Fibroblast of pulmonary artery (primary cell): Measurements from ENCODE around the gene CLEC20A.

Experiments used
- DNase-seq: peaks from one replicate; pipeline ENCODE4 v3.0.0-alpha.2; 2010; ENCODE audit warnings: low read depth
- H3K4me3 ChIP-seq: replicated peaks from 2 replicates; pipeline ENCODE4 v1.5.1; 2011; ENCODE audit warnings: low read depth, mild to moderate bottlenecking, control low read depth, low read length, moderate library complexity
- CTCF ChIP-seq: IDR thresholded peaks from 2 replicates; pipeline ENCODE4 v1.5.1; 2011; ENCODE audit warnings: mild to moderate bottlenecking, control low read depth, low read length, inconsistent platforms; ENCODE audit errors: missing control alignments

Gene CLEC20A

GRCh38 chr1:178518894-178519293, 22.1 kb upstream of the CLEC20A start:
- no peak overlapping the region for H3K4me3 ChIP-seq
- TF ChIP-seq CTCF, result no peak
- no peak for DNase-seq

GRCh38 chr1:178516110-178516509, 19.3 kb upstream of the CLEC20A start:
- DNase-seq, result no peak
- no peak overlapping the region for H3K4me3 ChIP-seq
- no peak for TF ChIP-seq CTCF

- peak; percentile 11 for TF ChIP-seq CTCF
- no peak overlapping the region for H3K4me3 ChIP-seq
- peak; percentile 58 for DNase-seq
Measured at GRCh38 chr1:178513278-178513983, 16.7 kb upstream of the CLEC20A start.

- no peak for TF ChIP-seq CTCF
- no peak for DNase-seq
Measured at GRCh38 chr1:178512566-178513277, 16.0 kb upstream of the CLEC20A start, which contains the start of gene TEX35. Gene TEX35 (plus strand): TSS chr1:178513109. CDS start chr1:178513189, 80 bp downstream.

GRCh38 chr1:178510155-178510554, 13.4 kb upstream of the CLEC20A start:
- DNase-seq, result no peak
- TF ChIP-seq CTCF, result no peak

More at GRCh38 chr1:178512566-178513277, 16.0 kb upstream of the CLEC20A start, which contains the start of gene TEX35:
- no peak within 1 kb of the TSS for H3K4me3 ChIP-seq

GRCh38 chr1:178509414-178510007, 12.7 kb upstream of the CLEC20A start:
- no peak for TF ChIP-seq CTCF
- no peak overlapping the region for H3K4me3 ChIP-seq
- DNase-seq, result peak; percentile 29

More at GRCh38 chr1:178510155-178510554, 13.4 kb upstream of the CLEC20A start:
- H3K4me3 ChIP-seq, result no peak overlapping the region
